GM12878 (cell line): ENCODE measurements around the gene PPP2R1B. TPM values are rescaled to one million over a fixed set of nuclear protein-coding genes. Genes with fewer than 3 reads are reported as not detected.

Experiments
- ATAC-seq: fragments of 200-7000 bp; cut with Tn5 transposase; 3 replicates; pipeline ENCODE4 v1.9.1; 2020; ENCODE audit warnings: mild to moderate bottlenecking, moderate library complexity
- BruUV-seq: library from RNA; stranded (reverse); fragments of 400-500 nt; replicated peaks from 2 replicates; lab custom pipeline; 2021; lab: Mats Ljungman, UMichigan
- CTCF ChIA-PET: fragments of 300-600 bp; sonication (Branson Sonifier 250); formaldehyde crosslinking; extraction: SDS; loops from one replicate; lab custom pipeline; 2021; ENCODE audit warnings: inconsistent platforms; lab: Yijun Ruan, JAX
- POLR2A ChIA-PET: fragments of 350-600 bp; formaldehyde crosslinking; extraction: SDS; loops from one replicate; lab custom pipeline; 2021; ENCODE audit warnings: inconsistent platforms; lab: Charles Lee
- RAD21 ChIA-PET: fragments of 300-600 bp; sonication (Branson Sonifier 250); formaldehyde crosslinking; loops from one replicate; lab custom pipeline; 2023; ENCODE audit warnings: antibody characterized with exemption; ENCODE audit not compliant: unreplicated experiment; lab: Charles Lee
- SMC1A ChIA-PET: fragments of 300-600 bp; sonication (Branson Sonifier 250); formaldehyde crosslinking; loops from one replicate; lab custom pipeline; 2023; ENCODE audit not compliant: unreplicated experiment, uncharacterized antibody; lab: Charles Lee
- DNase-seq: peaks from one replicate; pipeline ENCODE4 v3.0.0-alpha.2; 2011; ENCODE audit warnings: low read depth, low spot score
- FAIRE-seq: peaks from 3 replicates; lab custom pipeline; 2011; peaks lifted over from hg19 to GRCh38; lab: Jason Lieb, UNC
- H2AFZ ChIP-seq: 2 replicates; pipeline ENCODE4 v1.6.0; 2011; ENCODE audit warnings: low read depth, low read length, control low read depth; ENCODE audit not compliant: control insufficient read depth
- H3K27ac ChIP-seq: 2 replicates; pipeline ENCODE4 v1.5.1; 2011; ENCODE audit warnings: control low read depth; ENCODE audit not compliant: control insufficient read depth, insufficient read depth
- H3K27me3 ChIP-seq, 2 experiments: replicated peaks in 1 of 2; 2 replicates each; pipeline versions ENCODE4 v1.6.0 to v1.6.1; 2011; ENCODE audit warnings: low read length in 1 of 2; ENCODE audit not compliant: control insufficient read depth in 2 of 2, insufficient read depth in 2 of 2
- H3K36me3 ChIP-seq, 2 experiments: 2 replicates each; pipeline ENCODE4 v1.5.1; 2011; ENCODE audit warnings: low read length in 1 of 2; ENCODE audit not compliant: control insufficient read depth in 2 of 2, insufficient read depth in 2 of 2
- H3K4me1 ChIP-seq: 2 replicates; pipeline ENCODE4 v1.6.1; 2011; ENCODE audit warnings: mild to moderate bottlenecking, low read length, moderate library complexity, mixed read lengths; ENCODE audit not compliant: control insufficient read depth, insufficient read depth
- H3K4me2 ChIP-seq: 2 replicates; pipeline ENCODE4 v1.6.0; 2011; ENCODE audit warnings: control low read depth; ENCODE audit not compliant: control insufficient read depth, insufficient read depth
- H3K4me3 ChIP-seq: fragments of 200-600 bp; sonication (generic); 2 replicates; pipeline ENCODE4 v1.5.1; 2016
- H3K79me2 ChIP-seq: 2 replicates; pipeline ENCODE4 v1.6.0; 2011; ENCODE audit warnings: low read length; ENCODE audit not compliant: control insufficient read depth, insufficient read depth
- H3K9ac ChIP-seq: 2 replicates; pipeline ENCODE4 v1.8.0; 2011; ENCODE audit warnings: low read length, control low read depth, mixed read lengths; ENCODE audit not compliant: control insufficient read depth, insufficient read depth
- H3K9me3 ChIP-seq: replicated peaks from 3 replicates; pipeline ENCODE4 v1.5.1; 2011; ENCODE audit warnings: mild to moderate bottlenecking, low read length; ENCODE audit not compliant: control insufficient read depth, insufficient read depth
- H4K20me1 ChIP-seq: 2 replicates; pipeline ENCODE4 v1.6.0; 2011; ENCODE audit not compliant: control insufficient read depth, insufficient read depth
- BACH1 ChIP-seq: fragments of 450-650 bp; IDR thresholded peaks from 2 replicates; pipeline ENCODE4 v1.6.1; 2017; ENCODE audit warnings: mild to moderate bottlenecking, borderline replicate concordance
- ESRRA ChIP-seq: IDR thresholded peaks from 2 replicates; pipeline ENCODE4 v1.6.1; 2012; ENCODE audit warnings: mild to moderate bottlenecking, low read length, improper control_type of control experiment
- HDAC2 ChIP-seq: fragments of 200-600 bp; sonication (generic); IDR thresholded peaks from 2 replicates; pipeline ENCODE4 v1.6.1; 2017
- HDAC6 ChIP-seq: fragments of 200-600 bp; sonication (generic); IDR thresholded peaks from one replicate; pipeline ENCODE4 v1.8.0; 2017; ENCODE audit warnings: antibody characterized with exemption; ENCODE audit not compliant: unreplicated experiment
- MYC ChIP-seq: IDR thresholded peaks from 2 replicates; pipeline ENCODE4 v1.6.1; 2011; ENCODE audit warnings: mild to moderate bottlenecking, low read length, moderate library complexity, inconsistent platforms; ENCODE audit not compliant: insufficient read depth, insufficient replicate concordance, insufficient read length, severe bottlenecking
- NBN ChIP-seq: fragments of 450-650 bp; IDR thresholded peaks from 2 replicates; pipeline ENCODE4 v1.6.1; 2016
- NFIC ChIP-seq: IDR thresholded peaks from 2 replicates; pipeline ENCODE4 v1.6.1; 2012; ENCODE audit warnings: low read depth, mild to moderate bottlenecking, inconsistent platforms, low read length, moderate library complexity
- RB1 ChIP-seq: fragments of 450-650 bp; formaldehyde crosslinking; IDR thresholded peaks from 2 replicates; pipeline ENCODE4 v1.6.1; 2017; ENCODE audit warnings: mild to moderate bottlenecking, borderline replicate concordance
- RUNX3 ChIP-seq: IDR thresholded peaks from 2 replicates; pipeline ENCODE4 v1.6.1; 2012; ENCODE audit warnings: low read length, inconsistent platforms
- SREBF2 ChIP-seq: IDR thresholded peaks from 2 replicates; pipeline ENCODE4 v1.6.1; 2012; ENCODE audit warnings: mild to moderate bottlenecking, low read length
- SUZ12 ChIP-seq: fragments of 200-600 bp; sonication (generic); IDR thresholded peaks from one replicate; pipeline ENCODE4 v1.6.1; 2018; ENCODE audit warnings: antibody characterized with exemption, mild to moderate bottlenecking; ENCODE audit not compliant: unreplicated experiment
- TCF12 ChIP-seq: IDR thresholded peaks from 2 replicates; pipeline ENCODE4 v1.6.1; 2011; ENCODE audit warnings: low read depth, mild to moderate bottlenecking, low read length
- TCF7 ChIP-seq: IDR thresholded peaks from 2 replicates; pipeline ENCODE4 v1.6.1; 2014; ENCODE audit warnings: antibody characterized with exemption, borderline replicate concordance
- USF1 ChIP-seq: IDR thresholded peaks from 2 replicates; pipeline ENCODE4 v1.6.1; 2011; ENCODE audit warnings: borderline replicate concordance, low read depth, mild to moderate bottlenecking, moderate library complexity, mixed read lengths, low read length; ENCODE audit not compliant: insufficient read depth; ENCODE audit errors: extremely low read length
- WGBS: methylation state at CpG from one replicate; pipeline ENCODE4 v1.1.6; 2016; ENCODE audit warnings: low lambda C conversion rate; ENCODE audit not compliant: insufficient replicate concordance, insufficient coverage; ENCODE audit errors: missing lambda C conversion rate; 5-methylcytosine and 5-hydroxymethylcytosine counted together
- in situ Hi-C: fragments of 300-500 bp; cut with MboI; formaldehyde crosslinking; loops from 9 replicates; pipeline ENCODE4 v1.14.3; 2018; ENCODE audit warnings: mixed read lengths
- intact Hi-C: fragments of 100-400 bp; cut with micrococcal nuclease; formaldehyde crosslinking; loops from one replicate; pipeline ENCODE4 v1.14.2; 2022; ENCODE audit not compliant: unreplicated experiment
- polyA plus RNA-seq, 11 experiments: library from polyadenylated mRNA; depleted of rRNA in 4 of 11; unstranded in 6 of 11; stranded (reverse) in 5 of 11; fragments of >200 nt; fragmentation: Nextera tagmentation in 4 of 11; fragmentation: Illumina TruSeq in 1 of 11; extraction: Ambion mirVana in 4 of 11; extraction: Trizol in 1 of 11; gene quantifications; 1 replicate in 1 of 11; 2 replicates in 10 of 11; pipeline versions ENCODE4 v1.2.1 to v1.2.3, GENCODE V29; 2011 to 2016; ENCODE audit warnings: inconsistent platforms in 2 of 11, missing spikeins in 2 of 11, low read depth in 1 of 11
- total RNA-seq, 4 experiments: library from RNA; depleted of rRNA in 3 of 4; stranded (reverse); fragments of >200 nt in 3 of 4; fragmentation: Illumina TruSeq in 1 of 4; extraction: Trizol in 1 of 4; gene quantifications; 2 replicates each; pipeline versions ENCODE4 v1.2.1 to v1.2.3, GENCODE V29; 2013 to 2021
- TF ChIP-seq, protein P1 (sequence below): fragments of 450-650 bp; IDR thresholded peaks from 2 replicates; pipeline ENCODE4 v1.6.1; 2016; ENCODE audit warnings: mild to moderate bottlenecking
- TF ChIP-seq, protein P2 (sequence below): IDR thresholded peaks from 2 replicates; pipeline ENCODE4 v1.6.1; 2012; ENCODE audit warnings: low read length, inconsistent platforms
- TF ChIP-seq, protein P3 (sequence below): fragments of 450-650 bp; IDR thresholded peaks from 2 replicates; pipeline ENCODE4 v1.6.1; 2018; ENCODE audit warnings: mild to moderate bottlenecking, low read depth, moderate library complexity; ENCODE audit not compliant: partially characterized antibody

PPP2R1B gene
- total and polyA plus RNA-seq, 10 of the 15 experiments (the other 5 are each of a cell fraction or from before 2014, with no cell fraction given) = 26.6 to 68.2 (median 35.7) TPM

- H3K9ac ChIP-seq = peak overlapping the region; percentile 80
- ATAC-seq (peak; percentile 63), FAIRE-seq (no peak), DNase-seq (no peak)
- H3K79me2 ChIP-seq = peaks cover 22% of the 10 kb centered on the region
- H2AFZ ChIP-seq = peak overlapping the region; percentile 97
- WGBS = under 1% methylated on average over 28 of the region's 28 CpGs
- BruUV-seq = TSS peak; percentile 46
- intact Hi-C loops = no loop called here
- ChIA-PET POLR2A (interaction anchor here (0.9 to 6.0 kb wide), 11 partner anchors 10 to 348 kb away, joined by 3 to 56 read pairs (median 5); partner anchors contain the start of gene SIK2), SMC1A (interaction anchor here (0.6 to 8.1 kb wide), 27 partner anchors 10 to 1639 kb away, joined by 3 to 154 read pairs (median 5); partner anchors contain the start of gene SIK2), CTCF (interaction anchor here (0.7 to 13.4 kb wide), 16 partner anchors 8 to 199 kb away, joined by 3 to 174 read pairs (median 4); partner anchors contain the start of gene SIK2), RAD21 (interaction anchor here (0.6 to 7.6 kb wide), 19 partner anchors 10 to 178 kb away, joined by 3 to 136 read pairs (median 4); partner anchors contain the start of gene SIK2)
- no peaks in the 10 kb centered on the region for H3K27me3 ChIP-seq
- no peaks in the 10 kb centered on the region for H3K9me3 ChIP-seq
- H4K20me1 ChIP-seq = no peaks in the 10 kb centered on the region
- peaks cover 2 to 14% of the 10 kb centered on the region in 2 experiments for H3K36me3 ChIP-seq
- in situ Hi-C loops = no loop called here
- H3K4me2 ChIP-seq = peak overlapping the region; percentile 92
- H3K4me1 ChIP-seq = no peaks in the 10 kb centered on the region; the same call in 1 of the 2 replicates
- H3K4me3 ChIP-seq = peak overlapping the region; percentile 78
- peak overlapping the region; percentile 77 for H3K27ac ChIP-seq
- no peak for TF ChIP-seq BACH1
- TF ChIP-seq SREBF2 = no peak
- no peak for TF ChIP-seq SUZ12
- no peak for TF ChIP-seq TCF12
- TF ChIP-seq HDAC6 = no peak
- TF ChIP-seq, protein P1, sequence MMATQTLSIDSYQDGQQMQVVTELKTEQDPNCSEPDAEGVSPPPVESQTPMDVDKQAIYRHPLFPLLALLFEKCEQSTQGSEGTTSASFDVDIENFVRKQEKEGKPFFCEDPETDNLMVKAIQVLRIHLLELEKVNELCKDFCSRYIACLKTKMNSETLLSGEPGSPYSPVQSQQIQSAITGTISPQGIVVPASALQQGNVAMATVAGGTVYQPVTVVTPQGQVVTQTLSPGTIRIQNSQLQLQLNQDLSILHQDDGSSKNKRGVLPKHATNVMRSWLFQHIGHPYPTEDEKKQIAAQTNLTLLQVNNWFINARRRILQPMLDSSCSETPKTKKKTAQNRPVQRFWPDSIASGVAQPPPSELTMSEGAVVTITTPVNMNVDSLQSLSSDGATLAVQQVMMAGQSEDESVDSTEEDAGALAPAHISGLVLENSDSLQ = no peak
- TF ChIP-seq RB1 = no peak
- TF ChIP-seq USF1 = no peak
- TF ChIP-seq ESRRA = no peak
- TF ChIP-seq, protein P2, sequence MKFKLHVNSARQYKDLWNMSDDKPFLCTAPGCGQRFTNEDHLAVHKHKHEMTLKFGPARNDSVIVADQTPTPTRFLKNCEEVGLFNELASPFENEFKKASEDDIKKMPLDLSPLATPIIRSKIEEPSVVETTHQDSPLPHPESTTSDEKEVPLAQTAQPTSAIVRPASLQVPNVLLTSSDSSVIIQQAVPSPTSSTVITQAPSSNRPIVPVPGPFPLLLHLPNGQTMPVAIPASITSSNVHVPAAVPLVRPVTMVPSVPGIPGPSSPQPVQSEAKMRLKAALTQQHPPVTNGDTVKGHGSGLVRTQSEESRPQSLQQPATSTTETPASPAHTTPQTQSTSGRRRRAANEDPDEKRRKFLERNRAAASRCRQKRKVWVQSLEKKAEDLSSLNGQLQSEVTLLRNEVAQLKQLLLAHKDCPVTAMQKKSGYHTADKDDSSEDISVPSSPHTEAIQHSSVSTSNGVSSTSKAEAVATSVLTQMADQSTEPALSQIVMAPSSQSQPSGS = no peak
- TF ChIP-seq MYC = no peak
- no peak for TF ChIP-seq NFIC
- 0 out of 2 replicates have a peak, but pooled peaks have one; percentile 2 for TF ChIP-seq NBN
- TF ChIP-seq, protein P3, sequence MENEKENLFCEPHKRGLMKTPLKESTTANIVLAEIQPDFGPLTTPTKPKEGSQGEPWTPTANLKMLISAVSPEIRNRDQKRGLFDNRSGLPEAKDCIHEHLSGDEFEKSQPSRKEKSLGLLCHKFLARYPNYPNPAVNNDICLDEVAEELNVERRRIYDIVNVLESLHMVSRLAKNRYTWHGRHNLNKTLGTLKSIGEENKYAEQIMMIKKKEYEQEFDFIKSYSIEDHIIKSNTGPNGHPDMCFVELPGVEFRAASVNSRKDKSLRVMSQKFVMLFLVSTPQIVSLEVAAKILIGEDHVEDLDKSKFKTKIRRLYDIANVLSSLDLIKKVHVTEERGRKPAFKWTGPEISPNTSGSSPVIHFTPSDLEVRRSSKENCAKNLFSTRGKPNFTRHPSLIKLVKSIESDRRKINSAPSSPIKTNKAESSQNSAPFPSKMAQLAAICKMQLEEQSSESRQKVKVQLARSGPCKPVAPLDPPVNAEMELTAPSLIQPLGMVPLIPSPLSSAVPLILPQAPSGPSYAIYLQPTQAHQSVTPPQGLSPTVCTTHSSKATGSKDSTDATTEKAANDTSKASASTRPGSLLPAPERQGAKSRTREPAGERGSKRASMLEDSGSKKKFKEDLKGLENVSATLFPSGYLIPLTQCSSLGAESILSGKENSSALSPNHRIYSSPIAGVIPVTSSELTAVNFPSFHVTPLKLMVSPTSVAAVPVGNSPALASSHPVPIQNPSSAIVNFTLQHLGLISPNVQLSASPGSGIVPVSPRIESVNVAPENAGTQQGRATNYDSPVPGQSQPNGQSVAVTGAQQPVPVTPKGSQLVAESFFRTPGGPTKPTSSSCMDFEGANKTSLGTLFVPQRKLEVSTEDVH = no peak
- TF ChIP-seq RUNX3 = peak; percentile 35; the same call in 1 of the 2 replicates
- TF ChIP-seq HDAC2 = no peak
- TF ChIP-seq TCF7 = no peak
Observed at GRCh38 chr11:111765320-111765983, 737 bp downstream of the PPP2R1B start.
